HepG2 (cell line): Measurements from ENCODE around the gene NCMAP. TPM values are rescaled to one million over a fixed set of nuclear protein-coding genes. Genes with fewer than 3 reads are reported as not detected.

Experiments used
- ARNT2 ChIP-seq: sonication (generic); formaldehyde crosslinking; IDR thresholded peaks from 2 replicates; pipeline ENCODE4 v1.8.0; 2022; ENCODE audit warnings: mild to moderate bottlenecking, low read depth, missing genetic modification reagents, moderate library complexity
- DNMT3B ChIP-seq: conservative IDR thresholded peaks from 2 replicates; pipeline ENCODE4 v1.6.1; 2016; ENCODE audit warnings: missing biosample characterization, control low read depth
- NRL ChIP-seq: sonication (generic); formaldehyde crosslinking; IDR thresholded peaks from 2 replicates; pipeline ENCODE4 v1.5.0; 2020; ENCODE audit warnings: missing genetic modification reagents, mild to moderate bottlenecking, moderate library complexity, borderline replicate concordance
- ZNF207 ChIP-seq: fragments of 450-650 bp; IDR thresholded peaks from 2 replicates; pipeline ENCODE4 v1.6.1; 2016; ENCODE audit warnings: antibody characterized with exemption, borderline replicate concordance
- ZNF563 ChIP-seq: sonication (generic); formaldehyde crosslinking; IDR thresholded peaks from 2 replicates; pipeline ENCODE4 v1.8.0; 2022; ENCODE audit warnings: mild to moderate bottlenecking, moderate library complexity, missing genetic modification reagents
- ZNF781 ChIP-seq: sonication (generic); formaldehyde crosslinking; IDR thresholded peaks from 2 replicates; pipeline ENCODE4 v1.5.1; 2020; ENCODE audit warnings: borderline replicate concordance, mild to moderate bottlenecking, missing genetic modification reagents; ENCODE audit errors: not compliant biosample characterization
- polyA plus RNA-seq, 8 experiments: library from polyadenylated mRNA; depleted of rRNA in 3 of 8; stranded (reverse) in 7 of 8; unstranded in 1 of 8; fragments of >200 nt; fragmentation: Illumina TruSeq in 4 of 8; extraction: Trizol in 4 of 8; gene quantifications; 2 replicates each; pipeline versions ENCODE4 v1.2.1 to v1.2.3, GENCODE V29; 2011 to 2016; ENCODE audit warnings: low read depth in 4 of 8, missing spikeins in 1 of 8, mixed read lengths in 1 of 8; ENCODE audit not compliant: insufficient read depth in 1 of 8
- total RNA-seq, 5 experiments: library from RNA; depleted of rRNA; stranded (reverse); fragments of >200 nt; fragmentation: Illumina TruSeq; extraction: Trizol; gene quantifications; 2 replicates each; pipeline ENCODE4 v1.2.3, GENCODE V29; 2016; ENCODE audit warnings: low read depth in 1 of 5
- TF ChIP-seq, protein P1 (sequence below): sonication (generic); formaldehyde crosslinking; IDR thresholded peaks from 2 replicates; pipeline ENCODE4 v1.4.0; 2020; ENCODE audit warnings: mild to moderate bottlenecking, missing genetic modification reagents
- TF ChIP-seq, protein P2 (sequence below): sonication (generic); formaldehyde crosslinking; IDR thresholded peaks from 2 replicates; pipeline ENCODE4 v1.8.1; 2023; ENCODE audit warnings: missing genetic modification reagents, mild to moderate bottlenecking, borderline replicate concordance
- TF ChIP-seq, protein P3 (sequence below): sonication (generic); formaldehyde crosslinking; conservative IDR thresholded peaks from 2 replicates; pipeline ENCODE4 v1.4.0; 2020; ENCODE audit warnings: missing genetic modification reagents

Gene NCMAP
- total and polyA plus RNA-seq, 2 of the 13 experiments (the other 11 are each of a cell fraction or from before 2014, with no cell fraction given) = 2.7 to 20.0 TPM

DNA sequence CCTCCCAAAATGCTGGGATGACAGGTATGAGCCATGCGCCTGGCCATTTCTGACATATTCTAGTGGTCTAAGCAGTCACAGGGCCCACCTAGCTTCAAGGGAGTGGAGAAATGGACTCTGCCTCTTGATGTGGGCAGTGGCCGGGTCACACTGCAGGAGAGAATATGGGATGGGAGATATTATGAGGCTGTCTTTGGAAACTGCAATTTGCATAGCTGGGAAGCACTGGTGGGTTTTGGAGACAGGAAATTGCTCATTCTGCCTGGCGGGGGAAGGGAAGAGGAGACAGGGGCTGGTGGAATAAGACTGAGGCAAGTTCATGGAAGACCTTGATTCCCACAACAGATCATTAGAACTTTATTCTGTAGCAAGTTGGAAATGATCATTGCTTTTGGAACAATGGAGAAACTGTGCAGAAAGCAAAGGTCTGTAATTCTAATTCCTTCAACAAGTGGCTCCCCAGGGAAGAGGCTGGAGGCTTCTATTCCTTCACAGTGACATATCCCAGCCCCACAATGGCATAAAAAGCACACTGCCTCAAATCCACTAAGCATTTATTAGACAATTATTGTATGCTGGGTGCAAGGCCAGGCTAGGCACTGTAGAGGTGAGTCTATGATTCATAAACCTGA is 10.5 kb downstream of the NCMAP start (continued):
- TF ChIP-seq, protein P1, sequence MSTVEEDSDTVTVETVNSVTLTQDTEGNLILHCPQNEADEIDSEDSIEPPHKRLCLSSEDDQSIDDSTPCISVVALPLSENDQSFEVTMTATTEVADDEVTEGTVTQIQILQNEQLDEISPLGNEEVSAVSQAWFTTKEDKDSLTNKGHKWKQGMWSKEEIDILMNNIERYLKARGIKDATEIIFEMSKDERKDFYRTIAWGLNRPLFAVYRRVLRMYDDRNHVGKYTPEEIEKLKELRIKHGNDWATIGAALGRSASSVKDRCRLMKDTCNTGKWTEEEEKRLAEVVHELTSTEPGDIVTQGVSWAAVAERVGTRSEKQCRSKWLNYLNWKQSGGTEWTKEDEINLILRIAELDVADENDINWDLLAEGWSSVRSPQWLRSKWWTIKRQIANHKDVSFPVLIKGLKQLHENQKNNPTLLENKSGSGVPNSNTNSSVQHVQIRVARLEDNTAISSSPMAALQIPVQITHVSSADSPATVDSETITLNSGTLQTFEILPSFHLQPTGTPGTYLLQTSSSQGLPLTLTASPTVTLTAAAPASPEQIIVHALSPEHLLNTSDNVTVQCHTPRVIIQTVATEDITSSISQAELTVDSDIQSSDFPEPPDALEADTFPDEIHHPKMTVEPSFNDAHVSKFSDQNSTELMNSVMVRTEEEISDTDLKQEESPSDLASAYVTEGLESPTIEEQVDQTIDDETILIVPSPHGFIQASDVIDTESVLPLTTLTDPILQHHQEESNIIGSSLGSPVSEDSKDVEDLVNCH = no peak
- no peak for TF ChIP-seq DNMT3B (CRISPR knock-in tag)
- TF ChIP-seq, protein P2, sequence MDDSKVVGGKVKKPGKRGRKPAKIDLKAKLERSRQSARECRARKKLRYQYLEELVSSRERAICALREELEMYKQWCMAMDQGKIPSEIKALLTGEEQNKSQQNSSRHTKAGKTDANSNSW (CRISPR knock-in tag) = no peak
- no peak for TF ChIP-seq ARNT2 (CRISPR knock-in tag)
- TF ChIP-seq ZNF207 = no peak
- no peak for TF ChIP-seq ZNF781 (CRISPR knock-in tag)
- TF ChIP-seq, protein P3, sequence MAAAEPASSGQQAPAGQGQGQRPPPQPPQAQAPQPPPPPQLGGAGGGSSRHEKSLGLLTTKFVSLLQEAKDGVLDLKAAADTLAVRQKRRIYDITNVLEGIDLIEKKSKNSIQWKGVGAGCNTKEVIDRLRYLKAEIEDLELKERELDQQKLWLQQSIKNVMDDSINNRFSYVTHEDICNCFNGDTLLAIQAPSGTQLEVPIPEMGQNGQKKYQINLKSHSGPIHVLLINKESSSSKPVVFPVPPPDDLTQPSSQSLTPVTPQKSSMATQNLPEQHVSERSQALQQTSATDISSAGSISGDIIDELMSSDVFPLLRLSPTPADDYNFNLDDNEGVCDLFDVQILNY (CRISPR knock-in tag) = no peak
- no peak for TF ChIP-seq ZNF563 (CRISPR knock-in tag)
- TF ChIP-seq NRL = no peak
